OCI-LY7 (cell line): ENCODE results near the gene DAB1. TPM values are rescaled to one million over a fixed set of nuclear protein-coding genes. Genes with fewer than 3 reads are reported as not detected.
"Not testable (repeated sequence)": the region's sequence is repeated elsewhere in the genome, so short reads cannot be mapped to it uniquely, and the experiment has no call there.

Experiments used
- BruUV-seq: library from RNA; stranded (reverse); fragments of 400-500 nt; replicated peaks from 2 replicates; lab custom pipeline; 2021; lab: Mats Ljungman, UMichigan
- CTCF ChIA-PET: fragments of 300-600 bp; sonication (Branson Sonifier 250); formaldehyde crosslinking; loops from one replicate; lab custom pipeline; 2022; ENCODE audit warnings: antibody characterized with exemption; ENCODE audit not compliant: unreplicated experiment; lab: Charles Lee
- POLR2A ChIA-PET: fragments of 300-600 bp; sonication (Branson Sonifier 250); formaldehyde crosslinking; loops from one replicate; lab custom pipeline; 2022; ENCODE audit warnings: antibody characterized with exemption; lab: Charles Lee
- DNase-seq: peaks from one replicate; pipeline ENCODE4 v3.0.0-alpha.2; 2015; ENCODE audit warnings: low spot score
- H2AFZ ChIP-seq: fragments of 200-600 bp; sonication (generic), shearing (Covaris generic); 2 replicates; pipeline ENCODE4 v1.6.1; 2014; ENCODE audit warnings: mild to moderate bottlenecking, antibody characterized with exemption, low read length, moderate library complexity
- H3K27ac ChIP-seq: fragments of 200-600 bp; sonication (generic); 2 replicates; pipeline ENCODE4 v1.5.1; 2014; ENCODE audit warnings: mixed run types, low read depth, mild to moderate bottlenecking, moderate library complexity, low read length, inconsistent platforms; ENCODE audit not compliant: poor library complexity, severe bottlenecking
- H3K36me3 ChIP-seq: fragments of 200-600 bp; sonication (generic); 2 replicates; pipeline ENCODE4 v1.6.1; 2014; ENCODE audit warnings: mild to moderate bottlenecking, antibody characterized with exemption, low read length, moderate library complexity, mixed read lengths; ENCODE audit not compliant: insufficient read depth
- H3K4me1 ChIP-seq: fragments of 200-600 bp; sonication (generic); 2 replicates; pipeline ENCODE4 v1.5.1; 2014; ENCODE audit warnings: mild to moderate bottlenecking, low read length; ENCODE audit not compliant: insufficient read depth, poor library complexity, severe bottlenecking
- H3K4me2 ChIP-seq: fragments of 200-600 bp; sonication (generic); 2 replicates; pipeline ENCODE4 v1.6.1; 2014; ENCODE audit warnings: mild to moderate bottlenecking, low read length
- H3K4me3 ChIP-seq: fragments of 200-600 bp; sonication (generic); 2 replicates; pipeline ENCODE4 v1.5.1; 2014; ENCODE audit warnings: mild to moderate bottlenecking, low read depth, low read length; ENCODE audit not compliant: poor library complexity, severe bottlenecking
- H3K79me2 ChIP-seq: fragments of 200-600 bp; sonication (generic); 2 replicates; pipeline ENCODE4 v1.6.1; 2016; ENCODE audit warnings: low read depth, mild to moderate bottlenecking, low read length, moderate library complexity, mixed read lengths; ENCODE audit not compliant: insufficient read depth
- H3K9me2 ChIP-seq: fragments of 200-600 bp; sonication (generic); 2 replicates; pipeline ENCODE4 v1.6.1; 2016; ENCODE audit warnings: mild to moderate bottlenecking, low read length, mixed read lengths; ENCODE audit not compliant: insufficient read depth
- H3K9me3 ChIP-seq: fragments of 200-600 bp; sonication (generic); 2 replicates; pipeline ENCODE4 v1.6.1; 2014; ENCODE audit warnings: mild to moderate bottlenecking, mixed run types, low read length, mixed read lengths
- H4K20me1 ChIP-seq: fragments of 200-600 bp; sonication (generic); 2 replicates; pipeline ENCODE4 v1.6.1; 2014; ENCODE audit warnings: mild to moderate bottlenecking, antibody characterized with exemption, low read length, moderate library complexity, mixed read lengths; ENCODE audit not compliant: insufficient read depth
- CTCF ChIP-seq: fragments of 200-600 bp; sonication (generic); conservative IDR thresholded peaks from 2 replicates; pipeline ENCODE4 v1.5.1; 2014; ENCODE audit warnings: mild to moderate bottlenecking, antibody characterized with exemption, low read length, moderate library complexity, mixed read lengths
- EZH2phosphoT487 ChIP-seq: fragments of 200-600 bp; sonication (generic); IDR thresholded peaks from 2 replicates; pipeline ENCODE4 v1.6.1; 2018; ENCODE audit warnings: low read depth, borderline replicate concordance, mild to moderate bottlenecking, mixed run types, antibody characterized with exemption, low read length, moderate library complexity, mixed read lengths
- intact Hi-C: fragments of 100-400 bp; cut with micrococcal nuclease; formaldehyde crosslinking; loops from one replicate; pipeline ENCODE4 v1.10.0; 2022; ENCODE audit not compliant: unreplicated experiment
- total RNA-seq, 2 experiments: library from RNA; depleted of rRNA in 1 of 2; stranded (reverse); fragments of >200 nt in 1 of 2; shearing (Covaris generic) in 1 of 2; gene quantifications; 2 replicates each; pipeline ENCODE4 v1.2.3, GENCODE V29; 2014 to 2022

The DAB1 gene
- total RNA-seq, 2 experiments from 2014 or later, result not detected

- BruUV-seq, result no TSS peak
- H3K4me1 ChIP-seq, result no peaks in the 10 kb centered on the region
- H3K36me3 ChIP-seq, result no peaks in the 10 kb centered on the region
- no peak for TF ChIP-seq CTCF
- no peak for TF ChIP-seq EZH2phosphoT487
- no peaks in the 10 kb centered on the region for H3K9me3 ChIP-seq
- H3K4me3 ChIP-seq, result no peak overlapping the region
- intact Hi-C loops, result no loop called here
- no peak overlapping the region for H3K27ac ChIP-seq
- no peak overlapping the region for H2AFZ ChIP-seq
- no peak overlapping the region for H3K4me2 ChIP-seq
- ChIA-PET POLR2A (interaction anchor here (0.6 kb wide), 1 partner anchor 19 kb away, joined by 3 read pairs; no protein-coding TSS in a partner anchor), CTCF (no interaction called here)
- H3K9me2 ChIP-seq, result no peaks in the 10 kb centered on the region
- DNase-seq, result no peak
- no peaks in the 10 kb centered on the region for H4K20me1 ChIP-seq
- no peaks in the 10 kb centered on the region for H3K79me2 ChIP-seq
Observed at GRCh38 chr1:57348921-57349320, 74.9 kb downstream of the DAB1 start.

- Histone ChIP-seq H4K20me1 (no peaks in the 10 kb centered on the region), H3K79me2 (no peaks in the 10 kb centered on the region), H3K4me3 (no peak overlapping the region), H3K4me1 (no peaks in the 10 kb centered on the region), H3K9me2 (no peaks in the 10 kb centered on the region), H3K4me2 (no peak overlapping the region), H2AFZ (no peak overlapping the region), H3K9me3 (no peaks in the 10 kb centered on the region), H3K27ac (no peak overlapping the region), H3K36me3 (no peaks in the 10 kb centered on the region)
- intact Hi-C loops, result no loop called here
- no peak for DNase-seq
- ChIA-PET POLR2A (no interaction called here), CTCF (no interaction called here)
- BruUV-seq, result no TSS peak
- no peak for TF ChIP-seq CTCF
- TF ChIP-seq EZH2phosphoT487, result no peak
Observed at GRCh38 chr1:57345916-57346315, 77.9 kb downstream of the DAB1 start.

GRCh38 chr1:57344265-57344664, 79.6 kb downstream of the DAB1 start:
- DNase-seq, result no peak
- no TSS peak for BruUV-seq
- no peak for TF ChIP-seq EZH2phosphoT487
- TF ChIP-seq CTCF, result no peak
- H3K36me3 ChIP-seq, result no peaks in the 10 kb centered on the region
- no peaks in the 10 kb centered on the region for H4K20me1 ChIP-seq
- H3K9me2 ChIP-seq, result no peaks in the 10 kb centered on the region
- H3K4me3 ChIP-seq, result no peak overlapping the region
- H3K4me2 ChIP-seq, result no peak overlapping the region
- ChIA-PET POLR2A (interaction anchor here (1.0 kb wide), 1 partner anchor 50 kb away, joined by 3 read pairs; no protein-coding TSS in a partner anchor), CTCF (no interaction called here)
- no peaks in the 10 kb centered on the region for H3K79me2 ChIP-seq
- H3K27ac ChIP-seq, result no peak overlapping the region
- H3K9me3 ChIP-seq, result no peaks in the 10 kb centered on the region
- intact Hi-C loops, result no loop called here
- H2AFZ ChIP-seq, result no peak overlapping the region
- H3K4me1 ChIP-seq, result no peaks in the 10 kb centered on the region

- H3K27ac ChIP-seq, H3K9me2 ChIP-seq, H3K4me1 ChIP-seq, H4K20me1 ChIP-seq, H3K4me2 ChIP-seq, H3K9me3 ChIP-seq, H3K4me3 ChIP-seq, H2AFZ ChIP-seq, DNase-seq, H3K36me3 ChIP-seq, BruUV-seq, POLR2A ChIA-PET, CTCF ChIA-PET, H3K79me2 ChIP-seq, intact Hi-C loops: not testable (repeated sequence)
Observed at GRCh38 chr1:57343298-57343915, 80.5 kb downstream of the DAB1 start.
